ENCODE measurements around the gene PPIE. TPM values are rescaled to one million over a fixed set of nuclear protein-coding genes. Genes with fewer than 3 reads are reported as not detected.

Gene PPIE
- total and polyA plus RNA-seq, 2 of the 8 experiments (the other 6 are each of a cell fraction or from before 2014, with no cell fraction given) = 38.9 to 56.1 TPM

GRCh38 chr1:39691383-39692151, 47.1 kb upstream of the PPIE start, which contains the start of gene HPCAL4:
TSS of gene HPCAL4 (minus strand) at chr1:39691433. CDS start at chr1:39684603, 6,830 bp downstream.
- ChIA-PET POLR2A (ENCODE audit: partially characterized antibody) (interaction anchor here (0.8 to 5.7 kb wide), 5 partner anchors 9 to 116 kb away, joined by 3 to 32 read pairs (median 3); partner anchors contain the start of gene NT5C1A), CTCF (ENCODE audit: partially characterized antibody) (interaction anchor here (0.6 to 5.0 kb wide), 8 partner anchors 10 to 108 kb away, joined by 3 to 40 read pairs (median 10); partner anchors contain the start of gene NT5C1A)
- H2BK12ac ChIP-seq (ENCODE audit: low read depth, low read length) = no peak within 1 kb of the TSS
- no peaks in the 10 kb centered on the region for H3K9me3 ChIP-seq (ENCODE audit: insufficient read depth in 2 of 2, low read depth in 1 of 2, low read length in 1 of 2)
- no peak within 1 kb of the TSS for H3K14ac ChIP-seq (ENCODE audit: insufficient read length)
- H3K18ac ChIP-seq (ENCODE audit: extremely low read depth, low read length) = no peak within 1 kb of the TSS
- 9% methylated on average over 35 of the region's 47 CpGs; no CpG with 5 or more reads in 1 of the 2 experiments for WGBS, 2 experiments (ENCODE audit: extremely low coverage in 1 of 2, insufficient coverage in 1 of 2, insufficient read length in 1 of 2, insufficient replicate concordance in 2 of 2, low coverage in 1 of 2, low lambda C conversion rate in 2 of 2, missing lambda C conversion rate in 1 of 2)
- no peak within 1 kb of the TSS for H2BK20ac ChIP-seq (ENCODE audit: low read length)
- H3K79me2 ChIP-seq (ENCODE audit: control insufficient read depth in 1 of 2, insufficient read depth in 2 of 2, low read length in 2 of 2) = no peaks in the 10 kb centered on the region
- H4K91ac ChIP-seq (replicated peaks; ENCODE audit: insufficient read length, low read length) = no peak within 1 kb of the TSS
- no peak within 1 kb of the TSS for H2BK15ac ChIP-seq (ENCODE audit: low read length)
- no peak within 1 kb of the TSS for H3K56ac ChIP-seq (replicated peaks; ENCODE audit: insufficient read length, low read depth, low read length)
- no peak within 1 kb of the TSS for H3K4ac ChIP-seq (replicated peaks; ENCODE audit: insufficient read length, low read depth, low read length)
- peaks cover 0 to 8% of the 10 kb centered on the region in 2 experiments for H4K20me1 ChIP-seq (replicated peaks in 1 of 2; ENCODE audit: control insufficient read depth in 1 of 2, insufficient read depth in 2 of 2, low read length in 2 of 2)
- H3K4me3 ChIP-seq (ENCODE audit: extremely low read depth in 1 of 4, insufficient read depth in 2 of 4, low read depth in 3 of 4, low read length in 4 of 4) = peak within 1 kb of the TSS; percentile 8 to 56 (median 22); a peak in 7 of 8 replicates
- H3K9ac ChIP-seq (replicated peaks in 1 of 4; ENCODE audit: extremely low read depth in 1 of 4, low read depth in 3 of 4, low read length in 3 of 4) = no peak within 1 kb of the TSS; a peak in 1 of 7 replicates
- no peak within 1 kb of the TSS for H2BK5ac ChIP-seq (ENCODE audit: low read depth, low read length)
- H3K27me3 ChIP-seq (replicated peaks in 1 of 4; ENCODE audit: control insufficient read depth in 3 of 4, extremely low read depth in 1 of 4, insufficient read depth in 3 of 4, low read length in 3 of 4) = peaks cover 76 to 99% (median 87%) of the 10 kb centered on the region in 4 experiments
- H3K4me1 ChIP-seq (replicated peaks in 1 of 4; ENCODE audit: control insufficient read depth in 3 of 4, insufficient read depth in 4 of 4, low read length in 3 of 4) = peaks cover 0 to 19% (median 7%) of the 10 kb centered on the region in 4 experiments; a peak in 5 of 7 replicates
- H3K79me1 ChIP-seq (ENCODE audit: low read depth, low read length) = no peaks in the 10 kb centered on the region
- no peak within 1 kb of the TSS for H3K23ac ChIP-seq (ENCODE audit: insufficient read length)
- no peak within 1 kb of the TSS for H3K27ac ChIP-seq (ENCODE audit: low read depth, low read length)
- H3K4me2 ChIP-seq (ENCODE audit: insufficient read depth in 1 of 2, low read depth in 2 of 2, low read length in 2 of 2) = peak within 1 kb of the TSS; percentile 75
- H4K5ac ChIP-seq (ENCODE audit: insufficient read length, low read depth, low read length) = no peak within 1 kb of the TSS
- no peak within 1 kb of the TSS for H2BK120ac ChIP-seq (replicated peaks; ENCODE audit: low read depth, low read length)
- H2AFZ ChIP-seq (ENCODE audit: low read length) = peak within 1 kb of the TSS; percentile 18; the same call in 1 of the 2 replicates
- no peaks in the 10 kb centered on the region for H3K36me3 ChIP-seq (ENCODE audit: control insufficient read depth in 2 of 4, insufficient read depth in 4 of 4, low read length in 3 of 4)
- FAIRE-seq (peak; percentile 13), DNase-seq (ENCODE audit: low read depth in 1 of 2, low spot score in 2 of 2) (peak; percentile 77 to 97)
- peaks cover 5% of the 10 kb centered on the region; the same call in 1 of the 2 replicates for H3K23me2 ChIP-seq (ENCODE audit: low read depth, low read length)
- 0 out of 2 replicates have a peak within 1 kb of the TSS, but pooled peaks have one; percentile 24 for H2AK5ac ChIP-seq (ENCODE audit: low read depth, low read length)
- peak within 1 kb of the TSS; percentile 76; the same call in 1 of the 2 replicates for H4K8ac ChIP-seq (ENCODE audit: extremely low read depth, insufficient read depth, low read length)
- TF ChIP-seq RNF2 (IDR thresholded peaks at IDR 0.05; ENCODE audit: borderline replicate concordance, low read depth, low read length, missing control alignments, poor library complexity, severe bottlenecking) (no peak), CEBPB (IDR thresholded peaks at IDR 0.05; ENCODE audit: low read depth, low read length) (no peak), EZH2 (IDR thresholded peaks at IDR 0.05; ENCODE audit: low read depth, low read length, severe bottlenecking) (peak; percentile 29), KDM5A (IDR thresholded peaks at IDR 0.05; ENCODE audit: low read length) (no peak), ASH2L (IDR thresholded peaks at IDR 0.05; ENCODE audit: low read length) (no peak), SIRT6 (IDR thresholded peaks at IDR 0.05; ENCODE audit: low read length) (no peak), CBX8 (IDR thresholded peaks at IDR 0.05; ENCODE audit: borderline replicate concordance, low read depth, low read length) (no peak), ZNF274 (IDR thresholded peaks at IDR 0.05; ENCODE audit: borderline replicate concordance, extremely low read depth, low read length) (no peak)
